Neural progenitor cell (in vitro differentiated cells): Measurements from ENCODE around the gene PRDM11.

Experiments
- CTCF ChIP-seq: fragments of 200-600 bp; sonication (generic); IDR thresholded peaks from 2 replicates; pipeline ENCODE4 v1.5.1; 2017; ENCODE audit warnings: antibody characterized with exemption, mild to moderate bottlenecking
- EZH2 ChIP-seq: fragments of 200-600 bp; sonication (generic); IDR thresholded peaks from 2 replicates; pipeline ENCODE4 v1.6.1; 2017; ENCODE audit warnings: antibody characterized with exemption, mild to moderate bottlenecking, moderate library complexity

GRCh38 chr11:45282081-45282480 lies 135.6 kb downstream of the PRDM11 start:
- TF ChIP-seq CTCF = no peak
- TF ChIP-seq EZH2 = no peak
